GM12865 (cell line): ENCODE results near the gene AOPEP.
A peak's percentile ranks its signal among the peaks of the same experiment; 100 is the strongest.

Experiments used
- DNase-seq: peaks from one replicate; pipeline ENCODE4 v3.0.0; 2010; ENCODE audit warnings: low read depth
- H3K4me3 ChIP-seq: 2 replicates; pipeline ENCODE4 v1.5.1; 2011; ENCODE audit warnings: mild to moderate bottlenecking, low read depth, low read length, control low read depth
- CTCF ChIP-seq: IDR thresholded peaks from 2 replicates; pipeline ENCODE4 v1.5.1; 2011; ENCODE audit warnings: low read length, control low read depth, low read depth, inconsistent platforms; ENCODE audit not compliant: insufficient read depth; ENCODE audit errors: missing control alignments

Gene AOPEP

DNA sequence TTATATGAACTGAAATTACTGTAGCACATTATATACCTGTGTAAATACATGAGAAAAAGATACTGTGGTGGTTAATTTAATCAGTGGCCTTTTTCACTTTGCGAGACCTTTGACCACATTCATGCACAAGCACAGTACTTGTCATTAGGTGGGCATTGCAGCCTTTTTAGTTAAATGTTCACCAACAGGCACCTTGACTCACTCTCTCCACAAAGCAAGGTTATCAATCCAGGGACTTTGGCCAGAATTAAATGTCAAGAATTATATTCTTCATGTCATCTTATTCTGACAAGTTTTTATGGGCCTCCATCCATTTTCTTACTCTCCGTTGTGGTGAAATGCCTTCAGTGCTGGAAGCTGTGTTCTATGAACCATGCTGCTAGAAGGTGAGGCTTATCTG is 72.2 kb downstream of the AOPEP start:
- TF ChIP-seq CTCF = no peak
- no peak overlapping the region for H3K4me3 ChIP-seq
- DNase-seq = no peak

- H3K4me3 ChIP-seq = no peak overlapping the region
- no peak for DNase-seq
Measured at GRCh38 chr9:94799578-94800264, 73.2 kb downstream of the AOPEP start.

DNA sequence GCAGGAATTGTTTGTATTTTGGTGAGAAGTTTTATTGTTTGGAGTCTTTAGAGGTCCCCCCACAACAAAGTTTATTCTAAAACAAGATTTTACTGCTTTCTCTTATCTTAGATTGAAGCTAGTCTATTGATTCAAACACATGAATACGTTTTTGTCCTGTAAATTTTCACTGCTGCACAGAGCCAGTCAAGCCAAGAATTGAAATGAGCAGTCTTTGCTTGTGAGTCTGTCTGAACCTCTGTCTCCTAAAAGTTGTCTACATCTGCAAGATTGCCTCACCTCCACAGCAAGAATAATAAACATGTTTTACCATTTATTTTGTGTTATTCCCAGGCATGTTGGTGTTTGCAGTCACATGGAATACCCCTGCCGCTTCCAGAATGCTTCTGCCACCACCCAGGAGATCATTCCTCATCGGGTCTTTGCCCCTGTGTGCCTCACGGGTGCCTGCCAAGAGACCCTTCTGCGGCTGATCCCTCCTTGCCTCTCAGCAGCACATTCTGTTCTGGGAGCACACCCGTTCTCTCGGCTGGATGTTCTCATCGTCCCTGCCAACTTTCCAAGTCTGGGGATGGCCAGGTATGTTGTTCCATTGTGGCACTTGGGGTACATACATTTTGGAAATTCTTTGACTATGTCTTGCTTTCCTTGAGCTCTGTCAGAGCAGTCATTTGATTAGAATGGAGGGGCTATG is 74.1 kb downstream of the AOPEP start:
- H3K4me3 ChIP-seq = no peak overlapping the region
- no peak for DNase-seq
- TF ChIP-seq CTCF = no peak

More at GRCh38 chr9:94799578-94800264, 73.2 kb downstream of the AOPEP start:
- no peak for TF ChIP-seq CTCF

GRCh38 chr9:94801234-94801633 is 74.7 kb downstream of the AOPEP start:
- TF ChIP-seq CTCF = no peak
- H3K4me3 ChIP-seq = no peak overlapping the region
- no peak for DNase-seq

DNA sequence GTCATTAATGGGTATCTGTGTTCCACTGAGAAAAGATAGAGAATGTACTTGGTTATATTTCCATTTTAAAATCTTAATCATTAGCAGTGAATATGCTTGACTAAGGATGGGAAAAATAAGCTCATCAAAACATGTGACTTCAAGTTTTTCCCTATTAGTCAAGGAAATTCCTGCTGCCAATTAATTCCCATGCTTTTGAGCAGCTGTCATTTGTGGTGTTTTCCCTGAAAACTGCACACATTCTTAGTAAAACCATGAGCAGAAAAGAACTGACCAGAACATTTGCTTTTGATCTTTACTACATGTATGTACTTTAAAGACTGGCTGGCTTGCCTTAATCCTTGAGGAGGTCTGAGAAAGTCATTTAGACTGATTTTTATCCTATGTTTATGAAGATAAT is 75.2 kb downstream of the AOPEP start:
- TF ChIP-seq CTCF = no peak
- no peak for DNase-seq
- H3K4me3 ChIP-seq = no peak overlapping the region

GRCh38 chr9:94802251-94802650 is 75.8 kb downstream of the AOPEP start:
- TF ChIP-seq CTCF = no peak
- DNase-seq = no peak
- no peak overlapping the region for H3K4me3 ChIP-seq

- no peak for TF ChIP-seq CTCF
- H3K4me3 ChIP-seq = no peak overlapping the region
- DNase-seq = peak; percentile 76
Measured at GRCh38 chr9:94802793-94803192, 76.3 kb downstream of the AOPEP start.
